Panc1 (cell line): Measurements from ENCODE around the gene RPL36. TPM values are rescaled to one million over a fixed set of nuclear protein-coding genes. Genes with fewer than 3 reads are reported as not detected.

Source experiments
- ATAC-seq: fragments of 200-7000 bp; cut with Tn5 transposase; 2 replicates; pipeline ENCODE4 v1.9.1; 2020; ENCODE audit warnings: mild to moderate bottlenecking, moderate library complexity
- BruUV-seq: library from RNA; stranded (reverse); fragments of 400-500 nt; replicated peaks from 2 replicates; lab custom pipeline; 2021; lab: Mats Ljungman, UMichigan
- CTCF ChIA-PET: fragments of 300-600 bp; sonication (Branson Sonifier 250); formaldehyde crosslinking; loops from one replicate; lab custom pipeline; 2022; ENCODE audit warnings: antibody characterized with exemption; lab: Charles Lee
- POLR2A ChIA-PET: fragments of 300-600 bp; sonication (Branson Sonifier 250); formaldehyde crosslinking; loops from one replicate; lab custom pipeline; 2022; ENCODE audit warnings: antibody characterized with exemption; lab: Charles Lee
- DNase-seq: peaks from one replicate; pipeline ENCODE4 v3.0.0-alpha.2; 2010; ENCODE audit warnings: low read depth, low spot score
- H3K27ac ChIP-seq: 2 replicates; pipeline ENCODE4 v1.5.1; 2011; ENCODE audit warnings: mild to moderate bottlenecking, low read length, inconsistent platforms
- H3K27me3 ChIP-seq: fragments of 200-500 bp; sonication (Bioruptor generic); 2 replicates; pipeline ENCODE4 v1.6.0; 2014; ENCODE audit warnings: low read length, inconsistent platforms; ENCODE audit not compliant: control insufficient read depth, insufficient read depth
- H3K36me3 ChIP-seq: fragments of 200-500 bp; sonication (Bioruptor generic); 2 replicates; pipeline ENCODE4 v1.5.1; 2014; ENCODE audit warnings: inconsistent platforms, mild to moderate bottlenecking, low read length, moderate library complexity; ENCODE audit not compliant: control insufficient read depth, insufficient read depth
- H3K4me1 ChIP-seq: 2 replicates; pipeline ENCODE4 v1.5.1; 2011; ENCODE audit warnings: inconsistent platforms, mild to moderate bottlenecking, low read length, moderate library complexity; ENCODE audit not compliant: control insufficient read depth, insufficient read depth
- H3K4me3 ChIP-seq, 2 experiments: 2 replicates each; pipeline ENCODE4 v1.5.1; 2011 to 2012; ENCODE audit warnings: low read depth in 2 of 2, low read length in 2 of 2, mild to moderate bottlenecking in 2 of 2, inconsistent platforms in 1 of 2, moderate library complexity in 1 of 2
- H3K9me3 ChIP-seq: fragments of 200-500 bp; sonication (Bioruptor generic); 2 replicates; pipeline ENCODE4 v1.5.1; 2014; ENCODE audit warnings: low read depth, mild to moderate bottlenecking, inconsistent platforms, low read length, moderate library complexity; ENCODE audit not compliant: control insufficient read depth, insufficient read depth
- CTCF ChIP-seq: fragments of 450-650 bp; IDR thresholded peaks from 2 replicates; pipeline ENCODE4 v1.5.1; 2017; ENCODE audit warnings: mild to moderate bottlenecking
- POLR2AphosphoS5 ChIP-seq: IDR thresholded peaks from 2 replicates; pipeline ENCODE4 v1.6.1; 2012; ENCODE audit warnings: mild to moderate bottlenecking, low read depth, low read length, moderate library complexity
- REST ChIP-seq, 2 experiments: IDR thresholded peaks; 2 replicates each; pipeline ENCODE4 v1.6.1; 2011 to 2012; ENCODE audit warnings: low read depth in 2 of 2, control low read depth in 1 of 2, low read length in 1 of 2, mild to moderate bottlenecking in 1 of 2, moderate library complexity in 1 of 2; ENCODE audit not compliant: insufficient read depth in 1 of 2
- SIN3A ChIP-seq: IDR thresholded peaks from 2 replicates; pipeline ENCODE4 v1.6.1; 2012; ENCODE audit warnings: low read depth, mild to moderate bottlenecking, low read length, moderate library complexity, borderline replicate concordance; ENCODE audit not compliant: insufficient read depth
- TCF7L2 ChIP-seq: IDR thresholded peaks from 2 replicates; pipeline ENCODE4 v1.6.1; 2011; ENCODE audit warnings: mild to moderate bottlenecking, low read depth, low read length, inconsistent platforms
- in situ Hi-C: cut with HindIII; loops from 2 replicates; pipeline ENCODE4 v1.10.0; 2016; ENCODE audit warnings: low sequenced_read_pairs, low pct_unique_long_range_greater_than_20kb
- intact Hi-C: fragments of 100-400 bp; cut with micrococcal nuclease; formaldehyde crosslinking; loops from one replicate; pipeline ENCODE4 v1.10.0; 2022; ENCODE audit not compliant: unreplicated experiment
- total RNA-seq: library from RNA; stranded (reverse); gene quantifications from one replicate; pipeline ENCODE4 v1.2.1, GENCODE V29; 2021; ENCODE audit not compliant: unreplicated experiment

The RPL36 gene
- total RNA-seq, 1 experiment from 2014 or later: 465 TPM

- in situ Hi-C loops: no loop called here
- peaks cover 2% of the 10 kb centered on the region for H3K36me3 ChIP-seq
- CTCF ChIA-PET: no interaction called here
- BruUV-seq: no TSS peak
- no peak overlapping the region for H3K4me3 ChIP-seq
- no peak overlapping the region for H3K27ac ChIP-seq
- no peaks in the 10 kb centered on the region for H3K27me3 ChIP-seq
- H3K4me1 ChIP-seq: no peaks in the 10 kb centered on the region
- H3K9me3 ChIP-seq: no peaks in the 10 kb centered on the region
- no peak for ATAC-seq
- POLR2A ChIA-PET: no interaction called here
- intact Hi-C loops: no loop called here
- TF ChIP-seq REST (IDR thresholded peaks at IDR 0.05; ENCODE audit: insufficient read depth in 1 of 2, low read depth in 2 of 2, low read length in 1 of 2) (no peak), CTCF (no peak), SIN3A (no peak)
- DNase-seq: no peak
Observed at GRCh38 chr19:5707576-5708575, 17.8 kb downstream of the RPL36 start.

DNA sequence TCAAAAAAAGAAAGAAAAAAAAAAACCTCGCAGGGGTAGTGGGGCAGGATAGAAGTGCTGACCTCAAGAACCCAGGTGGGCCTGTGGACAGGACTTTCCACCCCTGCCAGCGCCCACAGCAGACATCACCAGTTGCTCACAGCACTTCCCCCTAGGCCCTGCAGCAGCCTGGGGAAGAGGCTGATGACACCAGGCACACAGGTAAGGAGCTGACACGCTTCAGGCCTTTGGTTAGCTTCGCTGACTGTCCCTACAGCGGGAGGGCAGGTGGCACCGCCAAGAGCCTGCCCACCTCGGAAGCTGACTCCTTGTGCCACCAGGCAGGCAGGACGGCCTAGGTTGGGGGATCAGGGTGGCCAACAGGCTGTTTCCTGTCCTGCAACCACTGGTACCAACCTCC is 20.9 kb downstream of the RPL36 start:
- Histone ChIP-seq H3K27ac (no peak overlapping the region), H3K4me3 (no peak overlapping the region), H3K4me1 (no peaks in the 10 kb centered on the region), H3K27me3 (no peaks in the 10 kb centered on the region), H3K9me3 (no peaks in the 10 kb centered on the region), H3K36me3 (peaks cover 2% of the 10 kb centered on the region; the same call in 1 of the 2 replicates)
- intact Hi-C loops (no loop called here), in situ Hi-C loops (no loop called here)
- POLR2A ChIA-PET: no interaction called here
- TF ChIP-seq SIN3A (no peak), CTCF (no peak), REST (IDR thresholded peaks at IDR 0.05; ENCODE audit: insufficient read depth in 1 of 2, low read depth in 2 of 2, low read length in 1 of 2) (no peak), POLR2AphosphoS5 (no peak), TCF7L2 (no peak)
- CTCF ChIA-PET: no interaction called here
- DNase-seq (no peak), ATAC-seq (no peak)
- BruUV-seq: no TSS peak
